PFSK-1 (cell line): Measurements from ENCODE around the gene KIAA0825.

ENCODE experiments used
- FOXP2 ChIP-seq: optimal IDR thresholded peaks from 2 replicates; pipeline ENCODE3; 2011; ENCODE audit warnings: borderline replicate concordance, control low read depth, inconsistent platforms; ENCODE audit not compliant: insufficient read depth; ENCODE audit errors: extremely low read length, extremely low read depth
- POLR2AphosphoS5 ChIP-seq: IDR thresholded peaks from 2 replicates; pipeline ENCODE4 v1.6.1; 2012; ENCODE audit warnings: low read depth, mild to moderate bottlenecking, control low read depth, low read length, moderate library complexity
- REST ChIP-seq, 2 experiments: IDR thresholded peaks; 2 replicates each; pipeline versions ENCODE4 v1.6.1 to v1.8.0; 2011 to 2012; ENCODE audit warnings: low read depth in 2 of 2, low read length in 2 of 2, control low read depth in 1 of 2, inconsistent platforms in 1 of 2, mild to moderate bottlenecking in 1 of 2, moderate library complexity in 1 of 2; ENCODE audit not compliant: insufficient read depth in 1 of 2
- SIN3A ChIP-seq: IDR thresholded peaks from 2 replicates; pipeline ENCODE4 v1.6.1; 2012; ENCODE audit warnings: mild to moderate bottlenecking, low read length, moderate library complexity, borderline replicate concordance; ENCODE audit not compliant: insufficient read depth
- TAF1 ChIP-seq: IDR thresholded peaks from 2 replicates; pipeline ENCODE4 v1.6.1; 2012; ENCODE audit warnings: low read length, control low read depth, borderline replicate concordance; ENCODE audit not compliant: insufficient read depth

The KIAA0825 gene

DNA sequence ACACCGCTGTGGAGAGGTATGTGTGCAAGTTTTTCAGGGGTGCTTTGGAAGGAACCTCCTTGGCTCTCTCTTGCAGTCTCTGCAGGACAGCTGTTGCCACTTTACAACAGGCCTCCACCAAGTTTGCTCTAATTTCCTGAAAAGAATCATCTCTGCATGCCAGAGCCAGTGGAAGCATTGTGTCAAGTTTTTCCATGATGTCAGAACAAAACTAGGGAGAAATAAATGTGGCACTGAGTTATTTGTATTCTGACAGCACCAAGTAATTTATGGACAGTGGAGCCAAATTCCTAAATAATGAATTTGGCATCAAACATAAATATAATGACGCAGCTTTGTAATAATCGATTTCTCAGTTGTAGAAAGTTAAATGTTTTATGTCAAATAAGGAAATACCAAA, 146.9 kb downstream of the KIAA0825 start:
- no peak for TF ChIP-seq SIN3A

GRCh38 chr5:94470802-94471201, 147.6 kb downstream of the KIAA0825 start:
- no peak for TF ChIP-seq POLR2AphosphoS5
- no peak for TF ChIP-seq TAF1
- TF ChIP-seq REST (IDR thresholded peaks at IDR 0.05; ENCODE audit: insufficient read depth in 1 of 2, low read depth in 2 of 2, low read length in 2 of 2): no peak
- TF ChIP-seq FOXP2: no peak
- no peak for TF ChIP-seq SIN3A

DNA sequence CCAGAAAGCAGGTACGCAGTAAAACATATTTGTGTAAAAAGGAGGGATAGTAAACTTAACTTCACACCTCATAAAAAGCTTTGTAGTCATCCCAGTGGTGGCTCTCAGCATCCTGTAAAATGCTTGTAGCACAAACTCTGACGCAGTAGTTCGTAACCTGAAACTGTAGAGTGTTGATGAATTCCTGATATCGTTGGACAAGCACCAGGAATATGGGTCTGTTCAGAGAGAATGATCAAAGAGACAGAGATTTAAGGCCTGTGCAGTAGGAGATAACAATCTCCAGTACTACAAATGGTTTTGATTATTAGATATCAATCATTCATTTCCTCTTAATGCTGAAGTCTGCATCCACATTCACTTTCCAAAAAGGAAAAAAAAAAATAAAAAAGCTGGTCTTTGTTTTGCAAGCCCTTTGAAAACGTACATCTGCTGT, 148.5 kb downstream of the KIAA0825 start:
- TF ChIP-seq REST (IDR thresholded peaks at IDR 0.05; ENCODE audit: insufficient read depth in 1 of 2, low read depth in 2 of 2, low read length in 2 of 2) (no peak), SIN3A (0 out of 2 replicates have a peak, but pooled peaks have one; percentile 30)

DNA sequence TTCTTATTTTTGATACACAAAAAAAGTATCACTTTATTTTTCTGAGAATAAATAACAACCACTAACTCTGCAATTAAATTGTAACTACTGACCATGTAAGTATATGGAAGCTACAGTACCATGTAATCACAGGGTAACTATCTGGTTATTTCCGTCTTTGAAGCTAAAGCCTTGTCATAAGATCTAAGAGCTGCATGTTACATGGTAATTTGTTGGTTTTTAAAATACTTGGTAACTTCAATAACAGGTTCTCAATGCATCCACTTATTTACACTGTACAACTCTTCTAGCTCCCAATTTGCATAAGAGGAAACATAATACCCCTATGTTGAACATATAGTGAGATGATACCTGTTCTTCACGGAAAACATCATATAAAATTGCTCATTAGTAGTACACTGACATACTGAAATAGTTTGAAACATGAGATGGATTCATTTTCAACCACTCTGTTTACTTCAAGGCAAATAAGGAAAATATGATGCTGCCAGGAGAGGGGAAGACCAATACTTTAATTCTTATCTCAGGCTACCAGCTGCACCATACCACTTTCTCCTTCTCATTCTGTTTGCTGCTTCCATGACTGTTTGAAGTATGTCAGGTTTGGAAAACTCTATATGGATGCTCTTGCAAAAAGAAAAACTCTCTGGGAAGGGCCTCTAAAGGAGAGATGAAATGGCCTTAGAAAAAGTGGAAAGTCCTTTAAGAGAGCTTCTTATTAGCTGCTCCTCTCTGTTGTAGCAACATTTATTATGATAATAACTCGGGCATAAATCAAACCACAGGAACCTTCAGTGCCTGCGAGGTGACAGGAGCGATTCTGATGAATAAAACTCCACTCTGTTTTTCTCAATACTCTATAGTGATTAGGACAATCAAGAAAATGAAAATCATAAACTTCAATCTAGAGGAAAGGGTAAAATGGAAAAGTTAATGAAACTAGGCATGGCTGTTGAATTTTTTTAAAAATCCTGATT, 150.2 kb downstream of the KIAA0825 start:
- no peak for TF ChIP-seq SIN3A

GRCh38 chr5:94467346-94467953, 151.0 kb downstream of the KIAA0825 start:
- TF ChIP-seq FOXP2: no peak
- no peak for TF ChIP-seq POLR2AphosphoS5
- no peak for TF ChIP-seq SIN3A
- TF ChIP-seq TAF1: no peak
- no peak for TF ChIP-seq REST (IDR thresholded peaks at IDR 0.05; ENCODE audit: insufficient read depth in 1 of 2, low read depth in 2 of 2, low read length in 2 of 2)

- TF ChIP-seq TAF1 (no peak), REST (IDR thresholded peaks at IDR 0.05; ENCODE audit: insufficient read depth in 1 of 2, low read depth in 2 of 2, low read length in 2 of 2) (no peak), POLR2AphosphoS5 (no peak), FOXP2 (no peak)
Measured at GRCh38 chr5:94463739-94464138, 154.7 kb downstream of the KIAA0825 start.
